ENCODE measurements around the gene DHRSX. TPM values are rescaled to one million over a fixed set of nuclear protein-coding genes. Genes with fewer than 3 reads are reported as not detected.

Gene DHRSX
- total RNA-seq, 1 donor from 2014 or later, result 24.9 TPM

Other genes starting within 250 kb of the DHRSX start
- 45.1 TPM for gene ZBED1, start within 50 bp of the DHRSX start, total RNA-seq
- gene CD99, start 190.3 kb upstream of the DHRSX start, total RNA-seq, result 327 TPM

All from cardiac septum (tissue), 1 donor.